HEK293 (cell line): ENCODE results near the gene HGD.

ENCODE experiments used
- CTCF ChIA-PET: fragments of 350-600 bp; formaldehyde crosslinking; extraction: SDS; loops from one replicate; lab custom pipeline; 2021; ENCODE audit warnings: antibody characterized with exemption; lab: Yijun Ruan, JAX
- POLR2A ChIA-PET: fragments of 300-600 bp; formaldehyde crosslinking; extraction: SDS; loops from one replicate; lab custom pipeline; 2020; ENCODE audit warnings: antibody characterized with exemption, inconsistent platforms; lab: Yijun Ruan, JAX
- H3K27ac ChIP-seq: fragments of 200-500 bp; sonication (Bioruptor generic); 2 replicates; pipeline ENCODE4 v1.5.1; 2014; ENCODE audit warnings: low read depth, low read length, control low read depth, inconsistent platforms; ENCODE audit errors: extremely low read depth
- H3K36me3 ChIP-seq, 2 experiments: fragments of 200-500 bp in 1 of 2; sonication (Bioruptor generic) in 1 of 2; 1 replicate in 1 of 2; 2 replicates in 1 of 2; pipeline ENCODE4 v1.5.1; 2014 to 2017; ENCODE audit warnings: inconsistent platforms in 2 of 2, low read length in 2 of 2; ENCODE audit not compliant: control insufficient read depth in 2 of 2, insufficient read depth in 1 of 2
- H3K4me1 ChIP-seq: fragments of 200-500 bp; sonication (Bioruptor generic); 2 replicates; pipeline ENCODE4 v1.5.1; 2014; ENCODE audit warnings: mild to moderate bottlenecking, low read length, inconsistent platforms; ENCODE audit not compliant: control insufficient read depth, insufficient read depth
- H3K4me3 ChIP-seq: 2 replicates; pipeline ENCODE4 v1.5.1; 2011; ENCODE audit warnings: low read depth, mild to moderate bottlenecking, control low read depth, low read length, moderate library complexity
- H3K9me3 ChIP-seq: fragments of 200-500 bp; sonication (Bioruptor generic); 2 replicates; pipeline ENCODE4 v1.5.1; 2014; ENCODE audit warnings: low read depth, low read length, inconsistent platforms; ENCODE audit not compliant: control insufficient read depth, insufficient read depth
- EGR2 ChIP-seq: fragments of 450-650 bp; formaldehyde crosslinking; IDR thresholded peaks from 2 replicates; pipeline ENCODE4 v1.5.1; 2016; ENCODE audit warnings: low read depth, missing biosample characterization, missing genetic modification characterization
- MYNN ChIP-seq: fragments of 450-650 bp; formaldehyde crosslinking; IDR thresholded peaks from 2 replicates; pipeline ENCODE4 v1.5.1; 2016; ENCODE audit warnings: missing biosample characterization, missing genetic modification characterization, borderline replicate concordance
- OSR2 ChIP-seq: fragments of 450-650 bp; formaldehyde crosslinking; IDR thresholded peaks from 2 replicates; pipeline ENCODE4 v1.5.1; 2016; ENCODE audit warnings: missing biosample characterization, missing genetic modification characterization
- SP7 ChIP-seq: fragments of 450-650 bp; formaldehyde crosslinking; IDR thresholded peaks from 2 replicates; pipeline ENCODE4 v1.5.1; 2016; ENCODE audit warnings: missing biosample characterization, missing genetic modification characterization
- TCF7L2 ChIP-seq: IDR thresholded peaks from 2 replicates; pipeline ENCODE4 v1.6.1; 2011; ENCODE audit warnings: low read depth, mild to moderate bottlenecking, inconsistent platforms, low read length, moderate library complexity, borderline replicate concordance
- TRIM28 ChIP-seq: IDR thresholded peaks from 2 replicates; pipeline ENCODE4 v1.6.1; 2011; ENCODE audit warnings: low read length, control low read depth, borderline replicate concordance
- ZNF121 ChIP-seq: fragments of 450-650 bp; formaldehyde crosslinking; IDR thresholded peaks from 2 replicates; pipeline ENCODE4 v1.5.1; 2016; ENCODE audit warnings: missing biosample characterization, missing genetic modification characterization
- ZNF132 ChIP-seq: fragments of 450-650 bp; formaldehyde crosslinking; IDR thresholded peaks from 2 replicates; pipeline ENCODE4 v1.5.1; 2017; ENCODE audit warnings: missing biosample characterization, missing genetic modification characterization, borderline replicate concordance
- ZNF155 ChIP-seq: fragments of 450-650 bp; formaldehyde crosslinking; IDR thresholded peaks from 2 replicates; pipeline ENCODE4 v1.5.1; 2016; ENCODE audit warnings: missing biosample characterization, missing genetic modification characterization
- ZNF211 ChIP-seq: fragments of 450-650 bp; formaldehyde crosslinking; IDR thresholded peaks from 2 replicates; pipeline ENCODE4 v1.5.1; 2016; ENCODE audit warnings: low read depth, missing biosample characterization, missing genetic modification characterization
- ZNF274 ChIP-seq, 2 experiments: fragments of 200-500 bp in 1 of 2; fragments of 450-650 bp in 1 of 2; sonication (Bioruptor generic) in 1 of 2; formaldehyde crosslinking in 1 of 2; IDR thresholded peaks; 2 replicates each; pipeline versions ENCODE4 v1.5.1 to v1.6.1; 2014 to 2016; ENCODE audit warnings: borderline replicate concordance in 1 of 2, inconsistent platforms in 1 of 2, low read length in 1 of 2, missing biosample characterization in 1 of 2, missing genetic modification characterization in 1 of 2
- ZNF664 ChIP-seq: fragments of 450-650 bp; formaldehyde crosslinking; IDR thresholded peaks from 2 replicates; pipeline ENCODE4 v1.5.1; 2016; ENCODE audit warnings: missing biosample characterization, missing genetic modification characterization
- TF ChIP-seq, protein P1 (sequence below): fragments of 450-650 bp; formaldehyde crosslinking; IDR thresholded peaks from 2 replicates; pipeline ENCODE4 v1.5.1; 2016; ENCODE audit warnings: missing biosample characterization, missing genetic modification characterization
- TF ChIP-seq, protein P2 (sequence below): fragments of 450-650 bp; formaldehyde crosslinking; IDR thresholded peaks from 2 replicates; pipeline ENCODE4 v1.5.1; 2016; ENCODE audit warnings: missing biosample characterization, missing genetic modification characterization, low read depth
- TF ChIP-seq, protein P3 (sequence below): fragments of 450-650 bp; formaldehyde crosslinking; IDR thresholded peaks from 2 replicates; pipeline ENCODE4 v1.5.1; 2016; ENCODE audit warnings: missing biosample characterization, missing genetic modification characterization, borderline replicate concordance
- TF ChIP-seq, protein P4 (sequence below): fragments of 450-650 bp; formaldehyde crosslinking; IDR thresholded peaks from 2 replicates; pipeline ENCODE4 v1.5.1; 2017; ENCODE audit warnings: missing biosample characterization, missing genetic modification characterization

Gene HGD

DNA sequence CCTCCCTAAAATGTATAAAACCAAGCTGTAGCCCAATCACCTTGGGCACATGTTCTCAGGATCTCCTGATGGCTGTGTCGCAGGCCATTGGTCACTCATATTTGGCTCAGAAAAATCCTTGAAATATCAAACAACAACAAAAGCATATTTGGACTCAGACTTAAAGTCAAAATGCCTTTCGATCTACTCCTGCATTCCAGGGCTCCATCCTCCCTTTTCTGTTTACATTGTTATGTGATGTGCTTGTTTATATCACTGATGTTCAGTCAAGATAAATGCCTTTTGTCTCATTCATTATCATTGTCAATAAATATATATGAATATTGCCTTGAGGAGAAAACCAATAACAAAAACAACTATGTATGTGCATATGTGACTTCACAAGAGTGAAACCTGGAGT, 31.7 kb downstream of the HGD start (continued):
- TF ChIP-seq OSR2 (tag by site-specific recombination) (no peak), ZNF211 (no peak)
- TF ChIP-seq, protein P1, sequence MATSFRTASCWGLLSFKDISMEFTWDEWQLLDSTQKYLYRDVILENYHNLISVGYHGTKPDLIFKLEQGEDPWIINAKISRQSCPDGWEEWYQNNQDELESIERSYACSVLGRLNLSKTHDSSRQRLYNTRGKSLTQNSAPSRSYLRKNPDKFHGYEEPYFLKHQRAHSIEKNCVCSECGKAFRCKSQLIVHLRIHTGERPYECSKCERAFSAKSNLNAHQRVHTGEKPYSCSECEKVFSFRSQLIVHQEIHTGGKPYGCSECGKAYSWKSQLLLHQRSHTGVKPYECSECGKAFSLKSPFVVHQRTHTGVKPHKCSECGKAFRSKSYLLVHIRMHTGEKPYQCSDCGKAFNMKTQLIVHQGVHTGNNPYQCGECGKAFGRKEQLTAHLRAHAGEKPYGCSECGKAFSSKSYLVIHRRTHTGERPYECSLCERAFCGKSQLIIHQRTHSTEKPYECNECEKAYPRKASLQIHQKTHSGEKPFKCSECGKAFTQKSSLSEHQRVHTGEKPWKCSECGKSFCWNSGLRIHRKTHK (tag by site-specific recombination), result no peak

DNA sequence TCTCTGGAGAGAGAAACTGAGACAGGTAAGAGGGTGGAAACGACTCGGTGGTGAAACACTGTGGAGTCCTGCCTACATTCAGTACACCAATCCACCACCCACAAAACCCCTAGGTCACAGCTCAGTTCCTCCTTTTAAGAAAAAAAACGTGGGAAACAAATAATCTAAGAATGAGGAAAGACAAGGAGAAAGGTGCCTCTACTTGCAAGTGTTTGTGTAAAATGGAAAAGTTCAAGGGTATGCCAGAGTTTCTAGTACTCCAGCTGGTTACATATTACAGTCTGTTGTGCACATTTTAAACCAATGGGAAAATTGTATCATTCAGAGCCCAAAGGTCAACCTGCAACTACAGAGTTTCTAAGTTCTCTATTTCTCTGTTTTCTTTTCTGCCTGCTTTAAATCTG, 32.2 kb downstream of the HGD start:
- Histone ChIP-seq H3K4me3 (no peak overlapping the region), H3K4me1 (no peaks in the 10 kb centered on the region), H3K27ac (no peak overlapping the region), H3K36me3 (no peaks in the 10 kb centered on the region), H3K9me3 (no peaks in the 10 kb centered on the region)
- TF ChIP-seq, protein P2, sequence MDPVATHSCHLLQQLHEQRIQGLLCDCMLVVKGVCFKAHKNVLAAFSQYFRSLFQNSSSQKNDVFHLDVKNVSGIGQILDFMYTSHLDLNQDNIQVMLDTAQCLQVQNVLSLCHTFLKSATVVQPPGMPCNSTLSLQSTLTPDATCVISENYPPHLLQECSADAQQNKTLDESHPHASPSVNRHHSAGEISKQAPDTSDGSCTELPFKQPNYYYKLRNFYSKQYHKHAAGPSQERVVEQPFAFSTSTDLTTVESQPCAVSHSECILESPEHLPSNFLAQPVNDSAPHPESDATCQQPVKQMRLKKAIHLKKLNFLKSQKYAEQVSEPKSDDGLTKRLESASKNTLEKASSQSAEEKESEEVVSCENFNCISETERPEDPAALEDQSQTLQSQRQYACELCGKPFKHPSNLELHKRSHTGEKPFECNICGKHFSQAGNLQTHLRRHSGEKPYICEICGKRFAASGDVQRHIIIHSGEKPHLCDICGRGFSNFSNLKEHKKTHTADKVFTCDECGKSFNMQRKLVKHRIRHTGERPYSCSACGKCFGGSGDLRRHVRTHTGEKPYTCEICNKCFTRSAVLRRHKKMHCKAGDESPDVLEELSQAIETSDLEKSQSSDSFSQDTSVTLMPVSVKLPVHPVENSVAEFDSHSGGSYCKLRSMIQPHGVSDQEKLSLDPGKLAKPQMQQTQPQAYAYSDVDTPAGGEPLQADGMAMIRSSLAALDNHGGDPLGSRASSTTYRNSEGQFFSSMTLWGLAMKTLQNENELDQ (tag by site-specific recombination), result no peak
- TF ChIP-seq, protein P3, sequence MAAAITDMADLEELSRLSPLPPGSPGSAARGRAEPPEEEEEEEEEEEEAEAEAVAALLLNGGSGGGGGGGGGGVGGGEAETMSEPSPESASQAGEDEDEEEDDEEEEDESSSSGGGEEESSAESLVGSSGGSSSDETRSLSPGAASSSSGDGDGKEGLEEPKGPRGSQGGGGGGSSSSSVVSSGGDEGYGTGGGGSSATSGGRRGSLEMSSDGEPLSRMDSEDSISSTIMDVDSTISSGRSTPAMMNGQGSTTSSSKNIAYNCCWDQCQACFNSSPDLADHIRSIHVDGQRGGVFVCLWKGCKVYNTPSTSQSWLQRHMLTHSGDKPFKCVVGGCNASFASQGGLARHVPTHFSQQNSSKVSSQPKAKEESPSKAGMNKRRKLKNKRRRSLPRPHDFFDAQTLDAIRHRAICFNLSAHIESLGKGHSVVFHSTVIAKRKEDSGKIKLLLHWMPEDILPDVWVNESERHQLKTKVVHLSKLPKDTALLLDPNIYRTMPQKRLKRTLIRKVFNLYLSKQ, result no peak
- POLR2A ChIA-PET, result no interaction called here
- CTCF ChIA-PET, result no interaction called here

DNA sequence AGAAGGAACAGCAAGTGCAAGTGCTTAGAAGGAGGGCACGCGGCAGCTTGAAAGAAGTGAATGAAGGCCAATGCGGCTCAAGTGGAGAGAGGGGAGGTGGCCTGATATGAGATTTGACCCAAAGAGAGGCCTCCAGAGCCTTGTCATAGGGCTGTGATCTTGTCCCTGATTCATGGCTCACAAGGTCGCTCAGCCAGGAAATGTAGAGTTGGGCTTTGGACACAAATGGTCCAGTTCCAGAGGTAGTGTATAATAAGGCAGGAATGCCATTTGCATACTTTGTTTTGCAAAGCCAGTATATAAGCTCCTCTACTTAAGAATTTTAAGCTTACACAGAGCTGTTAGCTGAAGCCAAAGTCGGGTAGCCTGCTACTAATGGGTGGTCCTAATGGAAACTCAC, 33.7 kb downstream of the HGD start:
- Histone ChIP-seq H3K4me3 (no peak overlapping the region), H3K36me3 (no peaks in the 10 kb centered on the region), H3K9me3 (no peaks in the 10 kb centered on the region), H3K4me1 (no peaks in the 10 kb centered on the region), H3K27ac (no peak overlapping the region)
- TF ChIP-seq MYNN (tag by site-specific recombination) (no peak), ZNF121 (tag by site-specific recombination) (no peak), EGR2 (tag by site-specific recombination) (no peak), SP7 (tag by site-specific recombination) (no peak), ZNF132 (tag by site-specific recombination) (no peak), ZNF155 (tag by site-specific recombination) (no peak), ZNF274 (IDR thresholded peaks at IDR 0.05; ENCODE audit: low read length) (no peak), ZNF274 (tag by site-specific recombination; IDR thresholded peaks at IDR 0.05; ENCODE audit: borderline replicate concordance) (no peak), TCF7L2 (no peak), TRIM28 (no peak), ZNF664 (tag by site-specific recombination) (no peak)
- TF ChIP-seq, protein P4, sequence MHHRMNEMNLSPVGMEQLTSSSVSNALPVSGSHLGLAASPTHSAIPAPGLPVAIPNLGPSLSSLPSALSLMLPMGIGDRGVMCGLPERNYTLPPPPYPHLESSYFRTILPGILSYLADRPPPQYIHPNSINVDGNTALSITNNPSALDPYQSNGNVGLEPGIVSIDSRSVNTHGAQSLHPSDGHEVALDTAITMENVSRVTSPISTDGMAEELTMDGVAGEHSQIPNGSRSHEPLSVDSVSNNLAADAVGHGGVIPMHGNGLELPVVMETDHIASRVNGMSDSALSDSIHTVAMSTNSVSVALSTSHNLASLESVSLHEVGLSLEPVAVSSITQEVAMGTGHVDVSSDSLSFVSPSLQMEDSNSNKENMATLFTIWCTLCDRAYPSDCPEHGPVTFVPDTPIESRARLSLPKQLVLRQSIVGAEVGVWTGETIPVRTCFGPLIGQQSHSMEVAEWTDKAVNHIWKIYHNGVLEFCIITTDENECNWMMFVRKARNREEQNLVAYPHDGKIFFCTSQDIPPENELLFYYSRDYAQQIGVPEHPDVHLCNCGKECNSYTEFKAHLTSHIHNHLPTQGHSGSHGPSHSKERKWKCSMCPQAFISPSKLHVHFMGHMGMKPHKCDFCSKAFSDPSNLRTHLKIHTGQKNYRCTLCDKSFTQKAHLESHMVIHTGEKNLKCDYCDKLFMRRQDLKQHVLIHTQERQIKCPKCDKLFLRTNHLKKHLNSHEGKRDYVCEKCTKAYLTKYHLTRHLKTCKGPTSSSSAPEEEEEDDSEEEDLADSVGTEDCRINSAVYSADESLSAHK (tag by site-specific recombination), result no peak
- ChIA-PET CTCF (interaction anchor here (0.5 kb wide), 1 partner anchor 23 kb away, joined by 5 read pairs; no protein-coding TSS in a partner anchor), POLR2A (no interaction called here)
